Motor neuron (in vitro differentiated cells): ENCODE data around the gene ZNF175. TPM values are rescaled to one million over a fixed set of nuclear protein-coding genes. Genes with fewer than 3 reads are reported as not detected.
A peak's percentile ranks its signal among the peaks of the same experiment; 100 is the strongest.

ENCODE experiments used
- ATAC-seq, 8 experiments: fragments of 200-7000 bp; cut with Tn5 transposase; replicated peaks in 6 of 8; 2 replicates each; pipeline ENCODE4 v1.8.0; 2021; ENCODE audit warnings: mild to moderate bottlenecking in 8 of 8, moderate library complexity in 8 of 8
- H3K27ac ChIP-seq, 2 donors: fragments of 250-450 bp; sonication (Bioruptor Pico); 2 replicates each; pipeline ENCODE4 v1.9.0; 2021; ENCODE audit warnings: antibody characterized with exemption in 2 of 2, mild to moderate bottlenecking in 2 of 2, moderate library complexity in 1 of 2
- H3K4me1 ChIP-seq, 2 donors: fragments of 250-450 bp; sonication (Bioruptor Pico); replicated peaks in 1 of 2; 2 replicates each; pipeline ENCODE4 v1.6.1; 2021; ENCODE audit warnings: antibody characterized with exemption in 2 of 2, mild to moderate bottlenecking in 2 of 2, moderate library complexity in 1 of 2
- H3K4me3 ChIP-seq, 5 donors: fragments of 250-450 bp; sonication (Bioruptor Pico); 2 replicates each; pipeline ENCODE4 v1.9.0; 2021; ENCODE audit warnings: antibody characterized with exemption in 5 of 5, mild to moderate bottlenecking in 5 of 5, moderate library complexity in 4 of 5
- WGBS, 10 experiments: fragments of 450-650 bp; shearing (Covaris generic); methylation state at CpG; one replicate each; pipeline ENCODE4 v1.0.0; 2022; 5-methylcytosine and 5-hydroxymethylcytosine counted together
- in situ Hi-C, 9 experiments: fragments of 400-800 bp; cut with MboI; loops; one replicate each; pipeline ENCODE4 v1.15.0; 2021; ENCODE audit warnings: low sequenced_read_pairs in 9 of 9, low pct_unique_long_range_greater_than_20kb in 2 of 9; ENCODE audit not compliant: unreplicated experiment in 9 of 9
- total RNA-seq, 8 experiments: library from RNA; unstranded; fragments of 300-600 nt; gene quantifications; 2 replicates each; pipeline versions ENCODE4 v1.2.3 to v1.2.4, GENCODE V29; 2022

The ZNF175 gene
- total RNA-seq, 8 experiments from 2014 or later: 3.0 to 9.5 (median 6.0) TPM

DNA sequence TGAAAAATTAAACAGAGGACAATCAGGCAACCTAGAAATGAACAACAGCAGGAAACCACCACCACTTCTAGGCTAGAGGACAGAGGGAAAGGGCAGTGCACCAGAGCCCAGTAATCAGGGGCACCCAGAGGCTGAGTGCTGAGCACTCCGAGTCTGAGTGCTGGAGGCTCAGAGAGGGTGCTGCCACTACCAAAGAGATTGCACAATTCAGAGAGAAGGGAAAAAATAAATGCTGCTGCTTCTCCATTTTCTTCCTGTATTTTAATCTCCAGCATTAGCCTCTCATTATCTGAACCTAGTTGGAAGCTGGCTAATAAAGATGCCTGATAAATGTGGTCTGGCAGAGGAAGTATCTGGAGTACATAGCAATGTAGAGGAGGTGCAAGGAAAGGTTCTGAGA lies 11.8 kb upstream of the ZNF175 start:
- H3K27ac ChIP-seq: no peak overlapping the region
- H3K4me3 ChIP-seq: no peak overlapping the region
- no peak for ATAC-seq
- WGBS, 10 experiments: 0 to 20% (median 15%) methylated on average over 1 of the region's 1 CpG; no CpG with 5 or more reads in 4 of the 10 experiments
- H3K4me1 ChIP-seq: no peaks in the 10 kb centered on the region
- in situ Hi-C loops: no loop called here

DNA sequence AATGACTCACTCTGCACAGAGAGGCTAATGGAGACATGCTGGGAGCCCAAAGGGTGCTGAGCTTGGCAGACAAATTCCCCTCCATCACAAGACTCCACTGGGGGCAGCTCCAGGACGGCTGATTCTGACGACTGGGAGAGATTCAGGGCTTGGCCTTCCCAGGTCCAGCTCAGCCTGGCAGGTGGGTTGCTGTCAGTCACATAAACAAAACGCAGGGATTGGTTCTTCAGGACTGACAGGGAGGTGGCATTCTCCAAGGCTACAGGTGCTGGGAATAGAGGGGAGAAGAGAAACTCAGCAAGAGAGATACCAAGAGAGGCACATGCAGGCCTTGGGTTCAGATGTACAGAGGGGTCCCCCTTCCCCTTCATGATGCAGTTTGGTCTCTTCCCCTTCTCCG lies 10.7 kb upstream of the ZNF175 start:
- 0 to 40% (median 0%) methylated on average over 1 to 3 of the region's 4 CpGs; no CpG with 5 or more reads in 3 of the 10 experiments for WGBS, 10 experiments
- Histone ChIP-seq H3K27ac (no peak overlapping the region), H3K4me1 (no peaks in the 10 kb centered on the region), H3K4me3 (no peak overlapping the region)
- in situ Hi-C loops: no loop called here
- no peak for ATAC-seq

DNA sequence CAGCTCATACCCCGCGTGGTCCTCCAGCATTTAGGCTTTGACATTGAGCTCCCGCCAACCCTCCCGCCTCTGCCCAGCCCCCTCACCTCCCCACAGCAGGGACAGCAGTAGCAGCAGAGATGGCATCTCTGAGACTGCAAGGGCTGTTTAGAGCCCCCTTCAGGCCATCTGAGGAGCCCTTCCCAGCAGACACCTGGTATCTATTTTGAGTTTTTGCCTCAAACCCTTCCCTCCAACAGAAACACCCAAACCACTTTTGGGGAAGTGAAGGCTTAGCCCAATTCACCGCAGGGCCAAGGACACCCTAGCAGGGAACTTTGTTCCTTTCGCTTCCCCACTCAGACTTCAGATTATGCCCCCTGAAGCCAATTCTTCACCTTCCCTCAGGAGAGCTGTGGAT lies 6.3 kb upstream of the ZNF175 start:
- 44 to 83% (median 80%) methylated on average over 1 to 2 of the region's 6 CpGs; no CpG with 5 or more reads in 7 of the 10 experiments for WGBS, 10 experiments
- Histone ChIP-seq H3K4me1 (no peaks in the 10 kb centered on the region), H3K4me3 (no peak overlapping the region), H3K27ac (no peak overlapping the region)
- in situ Hi-C loops: no loop called here
- no peak for ATAC-seq

DNA sequence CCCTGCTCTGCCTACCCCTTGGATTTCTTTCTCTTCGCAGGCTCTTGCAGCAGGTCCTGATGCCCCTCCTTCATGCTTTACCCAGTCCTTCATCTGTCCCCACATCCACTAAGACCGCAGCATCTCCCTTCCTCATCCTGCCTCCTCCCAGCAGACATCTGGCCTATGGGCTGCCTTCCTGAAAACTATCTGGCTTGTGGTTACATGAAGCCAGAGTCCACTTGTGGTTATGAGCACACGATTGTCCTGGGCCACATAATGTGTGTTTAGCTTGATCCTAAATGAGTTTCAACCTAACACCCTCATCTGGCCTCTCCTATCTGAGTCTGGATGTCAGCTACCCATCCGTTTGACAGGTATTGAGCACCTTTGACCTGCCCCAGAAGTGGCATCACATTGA lies 5.5 kb upstream of the ZNF175 start:
- no peak for ATAC-seq
- H3K4me3 ChIP-seq: no peak overlapping the region
- H3K27ac ChIP-seq: no peak overlapping the region
- H3K4me1 ChIP-seq: no peaks in the 10 kb centered on the region
- 0 to 60% (median 5%) methylated on average over 1 to 3 of the region's 4 CpGs; no CpG with 5 or more reads in 2 of the 10 experiments for WGBS, 10 experiments
- in situ Hi-C loops: no loop called here

DNA sequence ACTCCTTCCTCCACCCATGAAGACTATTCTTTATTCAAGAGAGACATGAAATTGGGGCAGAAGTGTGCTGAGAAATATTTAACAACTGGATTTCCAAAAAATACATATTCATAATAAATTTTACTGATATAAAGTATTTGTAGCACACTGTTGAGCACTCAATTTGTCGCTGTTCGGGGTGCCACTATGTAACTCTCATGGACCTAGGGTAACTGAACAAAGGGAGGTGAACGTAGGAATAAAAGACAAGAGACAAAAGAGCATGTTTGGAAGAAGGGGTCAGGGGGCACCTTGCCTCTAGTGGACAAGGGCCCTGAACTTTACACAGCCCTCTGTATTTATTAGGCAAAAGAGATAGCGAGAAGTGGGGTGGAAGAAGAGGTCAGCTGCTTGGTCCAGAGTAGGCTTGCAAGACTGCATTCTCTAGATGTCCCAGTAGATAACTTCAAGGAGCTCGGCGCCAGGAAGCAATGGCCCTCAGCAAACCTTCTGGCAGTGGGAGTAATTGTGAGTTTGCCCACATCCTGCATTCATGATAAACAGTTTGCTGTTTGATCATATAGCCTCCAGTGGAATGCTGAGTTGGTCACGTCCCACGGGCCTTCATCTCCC lies 4.5 kb upstream of the ZNF175 start:
- Histone ChIP-seq H3K4me3 (no peak overlapping the region), H3K4me1 (no peaks in the 10 kb centered on the region), H3K27ac (no peak overlapping the region)
- WGBS, 10 experiments: 2 to 80% (median 41%) methylated on average over 1 to 7 of the region's 8 CpGs
- ATAC-seq: no peak
- in situ Hi-C loops: no loop called here

DNA sequence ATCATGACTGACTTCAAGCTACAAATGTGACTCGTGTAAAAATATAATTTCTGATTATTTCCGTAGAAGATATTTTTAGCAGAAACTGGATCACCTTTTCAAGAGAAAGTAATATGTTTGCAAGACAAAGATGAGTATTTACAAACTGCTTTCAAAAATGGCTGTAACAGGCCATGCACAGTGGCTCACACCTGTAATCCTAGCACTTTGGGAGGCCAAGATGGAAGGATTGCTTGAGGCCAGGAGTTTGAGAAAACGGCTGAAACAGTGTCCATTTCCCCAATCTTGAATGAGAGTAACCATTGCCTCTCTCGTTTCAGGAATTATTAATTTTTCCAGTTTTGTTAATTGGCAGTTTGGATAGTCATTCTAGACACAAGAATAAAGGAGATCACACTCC lies 3.5 kb upstream of the ZNF175 start:
- Histone ChIP-seq H3K27ac (no peak overlapping the region), H3K4me1 (peaks cover 5 to 6% of the 10 kb centered on the region in 2 donors), H3K4me3 (no peak overlapping the region)
- no peak for ATAC-seq
- in situ Hi-C loops: no loop called here
- 0 to 75% (median 35%) methylated on average over 1 to 4 of the region's 4 CpGs for WGBS, 10 experiments

DNA sequence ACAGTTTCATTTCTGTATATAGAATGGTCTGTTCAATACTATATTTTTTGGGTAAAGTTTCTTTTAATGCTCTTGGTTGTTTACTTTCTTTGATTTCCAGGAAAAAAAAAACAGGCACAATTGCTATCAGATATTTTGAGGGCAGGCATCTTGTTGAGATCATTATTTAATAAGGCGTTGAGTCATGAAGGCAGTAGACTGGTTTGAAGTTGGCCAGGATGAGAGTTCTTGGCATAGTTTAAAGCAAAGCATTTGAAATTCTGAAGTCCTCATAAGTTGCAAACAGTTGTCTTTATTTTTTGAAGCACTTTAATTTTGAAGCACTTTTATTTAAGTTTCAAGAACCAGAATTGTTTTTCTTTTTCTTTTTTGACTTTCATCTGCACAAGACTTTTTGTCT lies 2.6 kb upstream of the ZNF175 start:
- 0 to 100% (median 55%) methylated on average over 1 of the region's 1 CpG for WGBS, 10 experiments

DNA sequence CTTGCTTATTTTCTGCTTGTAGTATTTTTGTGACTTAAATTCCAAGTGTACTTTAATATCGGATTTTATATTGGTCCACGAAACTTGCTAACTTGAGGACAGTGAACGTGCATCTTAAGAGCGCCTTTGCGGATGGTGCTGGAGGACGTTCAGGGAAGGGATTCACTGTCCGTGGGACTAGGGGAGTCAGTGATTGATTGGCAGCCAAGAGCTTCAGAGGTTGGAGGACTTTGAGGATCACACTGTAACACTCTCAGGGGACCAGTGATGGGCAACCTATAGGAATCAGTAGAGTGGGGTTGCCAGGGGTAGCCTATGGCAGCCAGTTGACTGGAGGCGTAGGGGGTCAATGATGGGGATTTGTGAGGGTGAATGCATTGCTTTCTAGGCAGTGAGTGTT lies 516 bp downstream of the ZNF175 start:
- peaks cover 5 to 6% of the 10 kb centered on the region in 2 donors for H3K4me1 ChIP-seq
- H3K27ac ChIP-seq: no peak overlapping the region
- in situ Hi-C loops: no loop called here
- ATAC-seq: peak in 5 of 8 experiments; percentile 2 to 48 (median 30)
- 0 to 60% (median 22%) methylated on average over 1 to 7 of the region's 8 CpGs; no CpG with 5 or more reads in 2 of the 10 experiments for WGBS, 10 experiments
- H3K4me3 ChIP-seq: peak overlapping the region; percentile 62 to 88 (median 71)

More for the DNA sequence above, 2.6 kb upstream of the ZNF175 start:
- no peak overlapping the region for H3K27ac ChIP-seq
- H3K4me1 ChIP-seq: peaks cover 5 to 6% of the 10 kb centered on the region in 2 donors
- H3K4me3 ChIP-seq: no peak overlapping the region
- no peak for ATAC-seq
- in situ Hi-C loops: no loop called here

DNA sequence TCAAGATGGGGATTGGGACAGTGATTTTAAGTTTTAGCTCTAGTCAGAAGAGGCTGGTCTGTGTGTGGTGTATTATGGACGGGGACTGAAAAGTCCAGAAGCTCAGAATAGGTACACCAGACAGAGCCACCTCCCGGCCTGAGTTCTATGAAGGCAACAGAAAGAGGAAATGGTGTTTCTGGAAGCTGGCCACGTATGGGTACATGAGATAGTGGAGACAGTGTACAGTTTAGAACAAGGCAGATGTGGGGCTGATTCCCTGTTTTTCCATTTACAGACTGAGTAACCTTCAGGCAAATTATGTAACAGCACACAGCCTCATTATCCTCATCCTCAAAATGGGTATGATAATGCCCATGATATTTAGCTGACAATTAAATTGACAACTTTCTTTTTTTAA lies 1.3 kb downstream of the ZNF175 start:
- peaks cover 5 to 6% of the 10 kb centered on the region in 2 donors for H3K4me1 ChIP-seq
- no peak overlapping the region for H3K27ac ChIP-seq
- ATAC-seq: no peak
- peak overlapping the region in 2 of 5 donors; percentile 79 to 88 for H3K4me3 ChIP-seq
- 0 to 80% (median 50%) methylated on average over 1 to 3 of the region's 3 CpGs; no CpG with 5 or more reads in 4 of the 10 experiments for WGBS, 10 experiments
- in situ Hi-C loops: no loop called here

DNA sequence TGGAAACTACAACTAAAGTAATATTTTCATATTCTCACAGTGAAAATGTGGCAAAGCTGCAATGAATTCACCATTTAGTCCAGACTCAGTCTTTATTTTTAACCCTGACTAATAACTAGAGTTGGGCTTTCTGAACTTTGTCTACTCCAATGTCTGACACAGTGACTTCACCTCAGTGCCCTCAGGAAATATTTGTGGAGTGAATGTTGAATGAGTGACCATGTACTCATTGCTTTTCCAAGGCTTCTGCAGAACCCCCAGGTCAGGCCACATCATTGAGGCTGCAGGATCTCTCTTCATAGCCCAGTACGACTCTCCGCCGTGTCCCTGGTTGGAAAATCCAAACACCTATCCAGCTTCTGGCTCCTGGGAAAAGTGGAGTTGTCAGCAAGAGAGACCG lies 1.8 kb downstream of the ZNF175 start:
- Histone ChIP-seq H3K4me3 (no peak overlapping the region), H3K4me1 (peaks cover 5 to 6% of the 10 kb centered on the region in 2 donors), H3K27ac (no peak overlapping the region)
- WGBS, 10 experiments: 37 to 100% (median 79%) methylated on average over 1 to 4 of the region's 4 CpGs; no CpG with 5 or more reads in 4 of the 10 experiments
- ATAC-seq: no peak
- in situ Hi-C loops: no loop called here

DNA sequence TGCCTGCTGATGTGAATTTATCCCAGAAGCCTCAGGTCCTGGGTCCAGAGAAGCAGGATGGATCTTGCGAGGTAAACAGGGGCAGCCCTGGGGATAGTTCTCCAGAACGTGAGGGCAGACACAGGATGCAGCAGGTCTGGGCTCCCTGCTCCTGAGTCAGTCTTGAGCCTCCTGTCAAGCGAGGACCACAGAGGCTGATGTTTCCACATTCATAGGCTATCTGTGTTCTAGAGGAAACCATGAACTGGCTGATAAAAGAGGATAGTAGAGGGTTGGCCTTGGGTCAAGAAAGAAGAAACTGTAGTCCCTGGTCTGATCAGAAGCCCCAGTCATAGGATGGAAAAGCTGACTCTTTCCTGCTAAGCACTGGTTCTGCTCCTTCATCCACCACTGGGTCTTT lies 2.2 kb downstream of the ZNF175 start:
- ATAC-seq: no peak

DNA sequence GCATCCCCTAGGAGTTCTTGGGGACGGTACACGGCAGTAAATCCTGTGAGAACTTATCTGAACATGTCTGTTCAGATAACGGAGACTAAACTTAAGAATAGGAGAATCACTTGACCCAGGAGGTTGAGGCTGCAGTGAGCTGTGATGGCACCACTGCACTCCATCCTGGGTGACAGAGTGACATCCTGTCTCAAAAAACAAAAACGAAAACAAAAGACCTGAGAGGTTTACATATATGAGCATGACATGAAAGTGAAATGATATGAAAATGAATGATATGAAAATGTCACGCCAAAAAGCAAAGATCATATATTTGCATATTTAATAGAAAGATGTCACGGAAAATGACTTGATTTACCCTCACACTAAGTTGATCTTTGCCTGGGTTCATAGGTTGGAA lies 5.8 kb downstream of the ZNF175 start:
- 71 to 100% (median 89%) methylated on average over 3 to 6 of the region's 6 CpGs; no CpG with 5 or more reads in 1 of the 10 experiments for WGBS, 10 experiments
- in situ Hi-C loops: no loop called here
- H3K4me3 ChIP-seq: no peak overlapping the region

More for the DNA sequence above, 2.2 kb downstream of the ZNF175 start:
- peaks cover 5 to 6% of the 10 kb centered on the region in 2 donors for H3K4me1 ChIP-seq
- in situ Hi-C loops: no loop called here
- no peak overlapping the region for H3K4me3 ChIP-seq
- WGBS, 10 experiments: 51 to 96% (median 75%) methylated on average over 1 to 3 of the region's 3 CpGs; no CpG with 5 or more reads in 4 of the 10 experiments
- no peak overlapping the region for H3K27ac ChIP-seq

DNA sequence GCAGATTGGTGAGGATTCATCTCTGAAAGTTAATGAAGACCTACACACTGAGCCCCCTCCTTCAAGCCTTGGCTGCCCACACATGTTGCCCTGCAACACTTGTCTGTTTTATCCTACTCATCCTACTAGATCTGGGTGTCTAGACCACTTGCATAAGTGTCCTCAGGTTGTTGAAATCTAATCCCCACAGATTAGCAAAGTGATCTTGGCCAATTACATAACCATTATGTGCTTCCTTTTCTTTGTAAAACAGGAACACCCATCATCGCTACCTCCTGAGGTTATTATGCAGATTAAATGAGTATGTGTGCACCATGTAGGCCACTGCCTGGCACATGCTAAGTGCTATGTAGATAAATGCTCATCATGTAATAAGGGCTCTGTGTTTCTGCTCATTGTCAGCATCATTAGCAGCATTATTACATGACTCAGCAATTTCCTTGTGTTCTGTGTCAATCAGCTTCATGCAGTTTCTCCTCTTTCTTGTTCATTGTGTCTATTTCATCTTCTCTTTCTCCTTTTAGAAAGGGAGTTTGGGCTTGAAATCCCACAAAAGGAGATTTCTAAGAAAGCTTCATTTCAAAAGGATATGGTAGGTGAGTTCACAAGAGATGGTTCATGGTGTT lies 15.1 kb downstream of the ZNF175 start:
- in situ Hi-C loops: no loop called here
- Histone ChIP-seq H3K27ac (no peak overlapping the region), H3K4me3 (no peak overlapping the region), H3K4me1 (no peaks in the 10 kb centered on the region)
- 67 to 100% (median 89%) methylated on average over 1 of the region's 1 CpG; no CpG with 5 or more reads in 4 of the 10 experiments for WGBS, 10 experiments
- ATAC-seq: peak in 2 of 8 experiments; percentile 18 to 28

More for the DNA sequence above, 5.8 kb downstream of the ZNF175 start:
- H3K27ac ChIP-seq: no peak overlapping the region
- ATAC-seq: no peak
- H3K4me1 ChIP-seq: peaks cover 4 to 5% of the 10 kb centered on the region in 2 donors
